Measurements from ENCODE around the gene MGLL. TPM values are rescaled to one million over a fixed set of nuclear protein-coding genes. Genes with fewer than 3 reads are reported as not detected.

The MGLL gene
- total RNA-seq, 1 experiment from 2014 or later = 2.1 TPM

DNA sequence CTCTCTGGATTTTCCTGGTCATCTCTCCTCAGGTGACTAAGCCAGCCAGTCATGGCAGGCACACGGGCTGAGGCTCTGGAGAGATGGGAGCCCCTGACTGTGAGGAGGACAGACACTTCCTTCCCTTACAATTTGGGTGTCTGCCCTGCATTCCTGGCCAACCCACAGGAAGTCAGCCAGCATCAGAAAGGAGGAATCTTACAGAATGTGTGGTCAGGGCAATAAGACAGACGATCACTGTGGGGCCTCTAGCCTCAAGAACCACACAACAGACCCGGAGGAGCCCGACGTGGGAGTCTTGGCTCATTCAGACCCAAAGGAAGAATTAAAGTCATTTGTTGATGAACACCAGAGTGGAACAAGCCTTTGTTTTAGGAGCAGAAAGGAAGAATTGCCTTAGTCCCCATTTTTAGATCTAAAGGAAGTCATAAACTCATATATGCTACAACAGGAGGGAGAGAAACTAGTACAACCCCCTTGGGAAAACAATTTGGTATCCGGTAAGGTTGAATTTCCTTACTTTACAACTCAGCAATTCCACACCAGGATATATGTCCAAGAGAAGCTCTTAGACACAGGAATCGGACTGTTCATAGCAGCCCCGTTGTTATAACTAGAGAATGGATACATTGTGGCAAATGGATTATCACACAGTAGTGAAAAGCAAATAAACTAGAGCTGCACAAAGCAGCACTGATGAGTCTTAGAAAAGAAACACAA, 87.4 kb downstream of the MGLL start:
- Histone ChIP-seq H3K27me3 (ENCODE audit: control insufficient read depth, insufficient read depth, low read length) (no peaks in the 10 kb centered on the region), H3K4me3 (ENCODE audit: low read depth in 2 of 2, low read length in 2 of 2) (no peak overlapping the region), H3K27ac (ENCODE audit: low read length) (no peak overlapping the region), H3K9me3 (ENCODE audit: control insufficient read depth, insufficient read depth, low read depth, low read length) (no peaks in the 10 kb centered on the region), H3K4me1 (ENCODE audit: control insufficient read depth, insufficient read depth, low read length) (no peaks in the 10 kb centered on the region), H3K36me3 (ENCODE audit: control insufficient read depth, insufficient read depth, low read length) (no peaks in the 10 kb centered on the region)
- ATAC-seq = 0 out of 2 replicates have a peak, but pooled peaks have one; percentile 54
- no peak for DNase-seq (ENCODE audit: low read depth, low spot score)
- in situ Hi-C loops (cut with HindIII; ENCODE audit: low pct_unique_long_range_greater_than_20kb, low sequenced_read_pairs) (no loop called here), intact Hi-C loops (cut with micrococcal nuclease; ENCODE audit: unreplicated experiment) (no loop called here)
- POLR2A ChIA-PET = no interaction called here
- CTCF ChIA-PET = no interaction called here
- TF ChIP-seq POLR2AphosphoS5 (IDR thresholded peaks at IDR 0.05; ENCODE audit: low read depth, low read length) = no peak
- TF ChIP-seq, protein P1, sequence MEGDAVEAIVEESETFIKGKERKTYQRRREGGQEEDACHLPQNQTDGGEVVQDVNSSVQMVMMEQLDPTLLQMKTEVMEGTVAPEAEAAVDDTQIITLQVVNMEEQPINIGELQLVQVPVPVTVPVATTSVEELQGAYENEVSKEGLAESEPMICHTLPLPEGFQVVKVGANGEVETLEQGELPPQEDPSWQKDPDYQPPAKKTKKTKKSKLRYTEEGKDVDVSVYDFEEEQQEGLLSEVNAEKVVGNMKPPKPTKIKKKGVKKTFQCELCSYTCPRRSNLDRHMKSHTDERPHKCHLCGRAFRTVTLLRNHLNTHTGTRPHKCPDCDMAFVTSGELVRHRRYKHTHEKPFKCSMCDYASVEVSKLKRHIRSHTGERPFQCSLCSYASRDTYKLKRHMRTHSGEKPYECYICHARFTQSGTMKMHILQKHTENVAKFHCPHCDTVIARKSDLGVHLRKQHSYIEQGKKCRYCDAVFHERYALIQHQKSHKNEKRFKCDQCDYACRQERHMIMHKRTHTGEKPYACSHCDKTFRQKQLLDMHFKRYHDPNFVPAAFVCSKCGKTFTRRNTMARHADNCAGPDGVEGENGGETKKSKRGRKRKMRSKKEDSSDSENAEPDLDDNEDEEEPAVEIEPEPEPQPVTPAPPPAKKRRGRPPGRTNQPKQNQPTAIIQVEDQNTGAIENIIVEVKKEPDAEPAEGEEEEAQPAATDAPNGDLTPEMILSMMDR (IDR thresholded peaks at IDR 0.05) = no peak
- TF ChIP-seq, protein P2, sequence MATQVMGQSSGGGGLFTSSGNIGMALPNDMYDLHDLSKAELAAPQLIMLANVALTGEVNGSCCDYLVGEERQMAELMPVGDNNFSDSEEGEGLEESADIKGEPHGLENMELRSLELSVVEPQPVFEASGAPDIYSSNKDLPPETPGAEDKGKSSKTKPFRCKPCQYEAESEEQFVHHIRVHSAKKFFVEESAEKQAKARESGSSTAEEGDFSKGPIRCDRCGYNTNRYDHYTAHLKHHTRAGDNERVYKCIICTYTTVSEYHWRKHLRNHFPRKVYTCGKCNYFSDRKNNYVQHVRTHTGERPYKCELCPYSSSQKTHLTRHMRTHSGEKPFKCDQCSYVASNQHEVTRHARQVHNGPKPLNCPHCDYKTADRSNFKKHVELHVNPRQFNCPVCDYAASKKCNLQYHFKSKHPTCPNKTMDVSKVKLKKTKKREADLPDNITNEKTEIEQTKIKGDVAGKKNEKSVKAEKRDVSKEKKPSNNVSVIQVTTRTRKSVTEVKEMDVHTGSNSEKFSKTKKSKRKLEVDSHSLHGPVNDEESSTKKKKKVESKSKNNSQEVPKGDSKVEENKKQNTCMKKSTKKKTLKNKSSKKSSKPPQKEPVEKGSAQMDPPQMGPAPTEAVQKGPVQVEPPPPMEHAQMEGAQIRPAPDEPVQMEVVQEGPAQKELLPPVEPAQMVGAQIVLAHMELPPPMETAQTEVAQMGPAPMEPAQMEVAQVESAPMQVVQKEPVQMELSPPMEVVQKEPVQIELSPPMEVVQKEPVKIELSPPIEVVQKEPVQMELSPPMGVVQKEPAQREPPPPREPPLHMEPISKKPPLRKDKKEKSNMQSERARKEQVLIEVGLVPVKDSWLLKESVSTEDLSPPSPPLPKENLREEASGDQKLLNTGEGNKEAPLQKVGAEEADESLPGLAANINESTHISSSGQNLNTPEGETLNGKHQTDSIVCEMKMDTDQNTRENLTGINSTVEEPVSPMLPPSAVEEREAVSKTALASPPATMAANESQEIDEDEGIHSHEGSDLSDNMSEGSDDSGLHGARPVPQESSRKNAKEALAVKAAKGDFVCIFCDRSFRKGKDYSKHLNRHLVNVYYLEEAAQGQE (IDR thresholded peaks at IDR 0.05; ENCODE audit: insufficient read depth in 1 of 2, low read depth in 2 of 2, low read length in 1 of 2) = no peak
- TF ChIP-seq SIN3A (IDR thresholded peaks at IDR 0.05; ENCODE audit: borderline replicate concordance, insufficient read depth, low read depth, low read length) = no peak
- no peak for TF ChIP-seq TCF7L2 (IDR thresholded peaks at IDR 0.05; ENCODE audit: low read depth, low read length)
- no TSS peak for BruUV-seq (replicated peaks)

DNA sequence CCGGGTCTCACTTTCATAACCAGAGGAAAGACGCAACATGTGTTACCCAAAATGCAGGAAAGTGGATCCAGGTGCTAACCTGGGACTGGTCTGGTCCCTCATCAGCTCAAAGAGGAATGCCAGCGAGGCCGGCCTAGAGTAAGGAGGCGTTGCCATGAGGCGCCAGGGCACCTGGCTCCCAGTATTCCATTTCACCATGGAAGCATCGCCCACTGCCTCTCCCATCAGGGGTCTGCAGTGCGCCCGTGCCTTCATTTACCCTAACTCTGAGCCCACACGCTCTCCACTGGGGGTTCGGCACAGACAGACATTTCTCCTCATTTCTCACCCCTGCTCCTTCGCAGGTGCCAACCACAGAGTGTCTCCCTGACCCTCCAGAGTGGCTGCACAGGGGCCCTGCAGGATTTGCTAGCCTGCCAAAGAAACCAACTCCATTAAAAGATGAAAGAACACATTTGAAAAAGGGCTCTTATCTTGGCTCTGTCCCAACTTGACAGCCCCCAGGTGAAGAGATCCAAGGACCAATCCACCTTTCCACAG, 88.1 kb downstream of the MGLL start:
- ATAC-seq = no peak
- Histone ChIP-seq H3K36me3 (ENCODE audit: control insufficient read depth, insufficient read depth, low read length) (no peaks in the 10 kb centered on the region), H3K27me3 (ENCODE audit: control insufficient read depth, insufficient read depth, low read length) (no peaks in the 10 kb centered on the region), H3K4me1 (ENCODE audit: control insufficient read depth, insufficient read depth, low read length) (no peaks in the 10 kb centered on the region), H3K4me3 (ENCODE audit: low read depth in 2 of 2, low read length in 2 of 2) (no peak overlapping the region), H3K9me3 (ENCODE audit: control insufficient read depth, insufficient read depth, low read depth, low read length) (no peaks in the 10 kb centered on the region), H3K27ac (ENCODE audit: low read length) (no peak overlapping the region)
- intact Hi-C loops (cut with micrococcal nuclease; ENCODE audit: unreplicated experiment) (no loop called here), in situ Hi-C loops (cut with HindIII; ENCODE audit: low pct_unique_long_range_greater_than_20kb, low sequenced_read_pairs) (no loop called here)
- CTCF ChIA-PET = no interaction called here
- DNase-seq (ENCODE audit: low read depth, low spot score) = no peak
- TF ChIP-seq TCF7L2 (IDR thresholded peaks at IDR 0.05; ENCODE audit: low read depth, low read length) = no peak
- TF ChIP-seq SIN3A (IDR thresholded peaks at IDR 0.05; ENCODE audit: borderline replicate concordance, insufficient read depth, low read depth, low read length) = no peak
- TF ChIP-seq, protein P2 (IDR thresholded peaks at IDR 0.05; ENCODE audit: insufficient read depth in 1 of 2, low read depth in 2 of 2, low read length in 1 of 2) = no peak
- TF ChIP-seq POLR2AphosphoS5 (IDR thresholded peaks at IDR 0.05; ENCODE audit: low read depth, low read length) = no peak
- TF ChIP-seq, protein P1 (IDR thresholded peaks at IDR 0.05) = no peak
- POLR2A ChIA-PET = no interaction called here
- BruUV-seq (replicated peaks) = no TSS peak
